22Rv1 (cell line): ENCODE results near the gene OVAAL.

Experiments
- H3K27ac ChIP-seq: fragments of 450-650 bp; 2 replicates; pipeline ENCODE4 v1.5.1; 2017
- CTCF ChIP-seq: fragments of 450-650 bp; IDR thresholded peaks from 2 replicates; pipeline ENCODE4 v1.5.1; 2017; ENCODE audit warnings: mild to moderate bottlenecking
- ZFX ChIP-seq: fragments of 450-650 bp; IDR thresholded peaks from 2 replicates; pipeline ENCODE4 v1.6.1; 2017; ENCODE audit warnings: antibody characterized with exemption, borderline replicate concordance

OVAAL gene

GRCh38 chr1:180603850-180604226, 45.1 kb downstream of the OVAAL start:
- no peak overlapping the region for H3K27ac ChIP-seq
- TF ChIP-seq CTCF = no peak
- no peak for TF ChIP-seq ZFX

GRCh38 chr1:180606155-180606554, 47.4 kb downstream of the OVAAL start:
- no peak for TF ChIP-seq ZFX
- no peak for TF ChIP-seq CTCF
- H3K27ac ChIP-seq = no peak overlapping the region

GRCh38 chr1:180609643-180610555, 51.1 kb downstream of the OVAAL start:
- TF ChIP-seq ZFX (no peak), CTCF (no peak)
- H3K27ac ChIP-seq = no peak overlapping the region

GRCh38 chr1:180610556-180611015, 51.8 kb downstream of the OVAAL start:
- no peak overlapping the region for H3K27ac ChIP-seq

GRCh38 chr1:180611016-180611930, 52.5 kb downstream of the OVAAL start:
- no peak overlapping the region for H3K27ac ChIP-seq
- TF ChIP-seq ZFX (no peak), CTCF (no peak)

More at GRCh38 chr1:180610556-180611015, 51.8 kb downstream of the OVAAL start:
- TF ChIP-seq ZFX = no peak
- no peak for TF ChIP-seq CTCF

- no peak overlapping the region for H3K27ac ChIP-seq
- TF ChIP-seq CTCF (no peak), ZFX (no peak)
These were observed 53.9 kb downstream of the OVAAL start for GRCh38 chr1:180612632-180613031.
